Glomerular visceral epithelial cell (primary cell): ENCODE data around the gene DNM3.

Experiments
- DNase-seq: peaks from one replicate; pipeline ENCODE4 v3.0.0-alpha.2; 2016; ENCODE audit errors: extremely low spot score

The DNM3 gene

DNA sequence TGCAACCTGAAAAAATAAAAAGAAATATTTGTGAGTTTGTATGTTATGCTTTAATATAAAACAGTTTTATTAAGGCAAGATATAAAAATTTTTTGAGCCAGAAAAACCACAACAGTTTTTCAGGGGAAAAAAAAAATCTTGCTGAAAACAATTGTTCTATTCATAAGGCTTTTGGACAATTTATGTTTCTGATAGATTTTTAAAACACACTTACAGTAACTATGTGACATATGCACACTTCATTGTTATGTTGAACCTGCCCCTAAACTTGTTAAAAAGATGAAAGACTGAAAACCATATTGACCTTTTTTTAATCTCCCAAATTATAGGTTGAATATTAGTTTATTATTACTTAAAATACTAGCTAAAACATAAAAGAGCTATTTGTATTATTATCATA is 299.3 kb downstream of the DNM3 start:
- no peak for DNase-seq

DNA sequence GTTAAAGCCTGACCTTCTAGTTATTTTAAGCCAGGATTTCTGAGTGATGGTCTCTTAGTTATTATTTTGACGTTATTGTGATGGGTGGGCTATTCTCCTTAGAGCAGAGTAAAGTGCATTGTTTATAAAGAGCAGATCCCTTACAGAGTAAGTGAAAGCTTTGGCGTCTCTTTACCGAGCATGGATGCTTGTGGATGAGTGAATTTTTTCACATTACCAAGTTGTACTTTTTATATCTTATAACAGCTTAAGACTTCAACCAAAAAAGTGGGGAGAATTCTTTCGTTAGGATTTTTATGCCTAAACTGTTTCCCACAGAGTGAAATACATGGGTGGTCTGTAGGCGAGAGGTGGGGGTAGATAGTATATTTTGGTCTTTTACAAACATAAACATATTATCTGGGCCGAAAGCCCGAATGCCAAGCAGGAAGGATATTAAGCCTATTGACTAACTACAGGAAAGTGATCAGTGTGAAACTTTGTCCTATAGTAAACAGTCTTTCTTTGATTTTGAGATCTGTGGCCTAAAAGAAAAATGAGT is 300.1 kb downstream of the DNM3 start:
- DNase-seq: no peak

DNA sequence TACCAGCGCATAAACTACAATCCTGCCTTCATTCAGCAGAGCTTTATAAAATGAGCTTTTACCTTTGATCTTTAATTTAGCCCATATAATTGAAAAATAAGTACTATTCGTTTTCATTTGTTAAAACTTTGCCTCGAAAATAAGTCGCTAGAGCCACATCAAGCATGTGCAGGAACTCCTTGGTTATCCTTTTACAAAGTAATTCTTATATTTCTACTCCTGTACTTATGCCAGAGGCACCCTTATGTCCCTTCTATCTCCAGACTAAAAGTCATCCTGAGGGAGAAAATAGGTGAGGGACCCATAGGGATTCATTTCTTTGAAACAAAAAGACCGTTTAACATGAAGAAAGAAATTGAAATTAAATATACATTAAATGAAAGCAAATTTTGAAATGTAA is 301.0 kb downstream of the DNM3 start:
- no peak for DNase-seq

DNA sequence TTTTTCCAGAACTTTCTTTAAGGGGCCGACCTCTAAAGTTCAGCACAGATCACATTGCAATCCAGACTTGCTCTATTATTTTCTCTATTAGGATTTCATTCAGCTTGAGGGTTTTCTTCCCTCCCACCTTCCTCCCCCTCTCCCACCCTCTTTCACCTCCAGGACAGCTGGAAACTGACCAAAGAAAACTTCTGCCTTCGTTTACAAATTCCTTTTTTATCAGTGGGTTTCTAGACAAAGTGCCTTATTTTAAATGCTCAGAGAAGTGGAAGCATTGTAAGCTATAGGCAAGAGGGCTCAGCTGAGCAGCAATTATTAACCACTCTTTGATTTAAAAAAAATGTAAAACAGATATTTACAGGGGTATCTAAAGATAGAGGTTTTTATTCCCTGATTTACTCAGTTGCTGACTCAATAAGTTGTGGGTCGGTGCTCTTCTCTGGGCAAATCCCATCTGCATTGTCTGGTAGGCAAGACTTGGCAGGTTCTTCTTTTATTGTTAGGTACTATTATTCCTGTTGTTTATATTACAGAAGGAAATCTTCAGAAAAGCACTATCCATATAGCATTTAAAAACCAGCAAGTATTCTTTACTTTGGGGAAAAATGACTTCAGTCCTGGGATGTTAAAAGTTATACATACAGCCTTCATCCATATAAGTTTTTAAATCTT is 302.2 kb downstream of the DNM3 start:
- peak; percentile 70 for DNase-seq

DNA sequence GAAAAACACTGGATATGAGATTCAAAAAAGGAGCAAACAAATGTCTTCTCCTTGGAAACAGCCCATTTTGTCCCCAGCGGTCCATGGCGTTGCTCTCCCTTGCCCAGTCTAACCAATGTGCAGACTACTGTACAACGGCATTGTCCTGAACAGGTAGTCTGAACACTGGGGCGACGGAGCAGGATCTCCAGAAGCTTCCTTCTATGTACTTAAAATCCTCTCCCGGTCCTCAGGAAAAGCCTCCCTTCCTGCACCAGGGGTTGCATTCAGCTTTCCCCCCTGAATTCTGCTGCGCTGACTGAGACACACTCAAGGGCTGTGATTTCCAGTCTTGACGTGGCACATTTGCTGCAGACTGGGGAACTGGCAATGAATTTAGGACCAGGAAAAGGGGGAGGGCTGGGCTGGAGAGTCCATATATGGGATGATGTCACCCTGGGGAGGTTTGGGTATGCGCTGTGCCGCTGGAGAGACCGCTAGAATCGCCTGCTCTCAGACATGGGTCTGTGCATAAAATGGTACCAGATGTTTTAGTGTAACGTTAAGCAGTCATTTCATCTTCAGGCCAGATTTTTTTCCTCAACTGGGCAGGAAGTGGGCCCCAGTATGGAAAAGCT is 303.3 kb downstream of the DNM3 start:
- DNase-seq: no peak

DNA sequence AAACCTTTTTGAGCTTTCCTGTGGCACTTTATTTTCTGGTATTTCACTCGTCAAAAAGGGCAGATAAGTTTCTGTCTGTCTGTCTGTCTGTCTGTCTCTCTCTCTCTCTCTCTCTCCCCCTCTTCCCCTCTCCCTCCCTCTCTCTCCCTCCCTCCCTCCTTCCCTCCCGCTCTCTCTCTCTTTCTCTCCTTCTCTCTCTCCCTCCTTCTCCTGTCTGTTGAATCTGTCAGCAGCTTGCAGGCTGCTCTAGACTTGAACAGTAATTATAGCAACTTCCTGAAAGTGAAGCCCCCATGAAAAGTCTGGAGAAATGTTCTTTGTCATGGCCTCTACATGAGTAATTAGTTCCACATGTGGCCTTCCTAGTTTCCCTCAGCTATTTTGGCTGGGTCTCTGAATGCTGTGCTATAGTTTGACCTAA is 303.9 kb downstream of the DNM3 start:
- no peak for DNase-seq

DNA sequence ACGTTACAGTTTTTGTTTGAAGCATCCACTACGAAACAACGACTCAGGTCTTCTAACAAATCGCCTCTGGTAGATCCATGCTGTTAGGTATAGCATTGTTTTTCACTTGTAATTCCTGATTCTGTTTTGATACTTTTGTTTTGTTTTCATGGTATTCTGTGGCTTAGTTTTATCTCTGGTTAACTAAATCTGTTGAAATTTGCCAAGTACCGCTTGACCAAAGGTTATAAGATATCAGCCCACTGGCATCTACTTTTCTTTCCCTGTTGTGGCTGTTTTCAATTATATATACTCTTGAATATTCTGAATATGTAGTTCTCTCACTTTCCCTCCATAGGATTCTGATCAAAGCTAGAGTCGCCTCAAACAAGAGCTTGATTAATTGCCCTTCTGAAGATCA is 304.4 kb downstream of the DNM3 start:
- DNase-seq: no peak

DNA sequence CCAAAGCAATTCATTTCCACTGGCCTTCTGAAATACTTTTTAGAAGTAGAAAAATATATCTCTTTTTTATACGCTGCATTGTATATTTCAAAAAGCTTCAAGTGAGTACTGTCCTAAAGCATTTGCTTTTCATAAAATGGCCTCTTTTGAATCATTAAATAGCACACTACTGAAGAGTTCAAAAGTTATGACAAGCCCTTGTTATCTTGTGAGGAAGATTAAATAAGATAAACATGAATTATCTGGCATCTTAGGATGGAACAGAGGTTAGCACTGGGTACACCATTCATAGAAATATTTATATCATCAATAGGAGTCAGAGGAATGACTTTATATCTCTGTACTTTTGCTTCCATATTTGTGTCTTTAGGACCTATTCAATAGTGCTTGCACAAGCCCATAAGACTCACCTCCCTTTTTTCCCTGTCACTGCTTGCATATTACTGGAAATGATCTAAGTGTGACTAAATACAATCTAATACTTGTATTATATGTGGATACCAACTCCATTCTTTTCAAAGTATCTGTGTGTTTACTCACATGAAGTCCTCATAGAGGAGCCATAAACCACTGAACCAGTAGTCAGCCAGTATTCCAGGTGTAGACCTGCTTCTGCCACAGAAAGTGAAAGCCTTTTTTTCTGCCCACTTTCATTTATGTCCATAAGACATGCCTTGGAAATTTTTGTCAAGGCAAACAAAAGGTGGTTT is 305.0 kb downstream of the DNM3 start:
- DNase-seq: no peak

DNA sequence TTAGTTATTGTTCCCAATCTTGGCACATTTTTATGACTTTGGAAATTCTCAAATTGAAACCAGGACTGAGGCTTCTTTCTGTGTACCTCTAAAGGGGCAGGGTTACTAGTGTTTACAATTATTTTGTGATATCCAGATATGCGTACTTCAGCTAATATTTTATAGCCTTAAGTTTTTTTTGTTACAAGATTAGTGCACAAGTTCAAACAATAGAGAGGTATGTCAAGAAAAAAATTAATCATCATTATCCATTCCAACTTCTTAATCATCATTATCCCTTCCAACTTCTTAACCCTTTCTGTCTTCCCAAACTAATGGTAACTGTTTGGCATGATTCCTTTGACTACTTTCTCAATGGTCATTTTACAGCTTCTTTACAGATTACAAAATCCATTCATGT is 306.2 kb downstream of the DNM3 start:
- DNase-seq: no peak

DNA sequence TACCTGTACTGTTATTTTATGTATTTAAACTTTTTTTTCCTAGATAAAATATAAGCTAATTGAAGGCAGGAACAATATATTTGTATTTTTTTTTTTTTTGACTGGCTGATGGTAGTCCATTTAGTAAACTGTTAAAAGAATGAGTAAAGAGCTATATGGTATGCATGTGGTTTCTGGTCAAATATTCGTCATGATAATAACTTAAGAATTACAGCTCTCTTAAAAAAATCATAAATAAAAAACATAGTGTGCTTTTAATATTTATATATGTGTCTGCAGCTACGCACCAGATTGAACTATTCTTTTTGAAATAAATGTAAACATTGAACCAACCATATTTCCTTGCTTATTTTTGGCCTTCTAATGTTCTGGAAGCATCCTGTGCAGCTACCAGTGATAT is 306.9 kb downstream of the DNM3 start:
- no peak for DNase-seq

DNA sequence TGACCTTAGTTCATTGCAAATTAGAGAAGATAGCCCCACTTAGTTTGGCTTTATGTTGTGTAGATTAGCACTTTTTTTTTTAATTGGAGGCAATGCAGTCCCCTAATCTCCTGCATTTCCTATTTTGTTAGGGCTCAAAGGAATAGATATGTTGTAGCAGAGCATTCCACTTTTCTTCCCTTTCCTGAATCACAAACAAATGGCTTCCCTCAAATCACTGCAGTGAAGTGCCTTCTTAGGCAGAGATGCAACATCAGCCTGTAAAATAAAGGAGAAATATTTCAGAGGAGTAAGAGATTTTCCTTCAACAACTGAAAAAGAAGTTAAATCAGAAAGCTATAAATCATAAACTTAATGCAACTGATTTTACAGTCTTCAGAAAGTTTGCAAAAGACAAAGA is 307.4 kb downstream of the DNM3 start:
- no peak for DNase-seq

DNA sequence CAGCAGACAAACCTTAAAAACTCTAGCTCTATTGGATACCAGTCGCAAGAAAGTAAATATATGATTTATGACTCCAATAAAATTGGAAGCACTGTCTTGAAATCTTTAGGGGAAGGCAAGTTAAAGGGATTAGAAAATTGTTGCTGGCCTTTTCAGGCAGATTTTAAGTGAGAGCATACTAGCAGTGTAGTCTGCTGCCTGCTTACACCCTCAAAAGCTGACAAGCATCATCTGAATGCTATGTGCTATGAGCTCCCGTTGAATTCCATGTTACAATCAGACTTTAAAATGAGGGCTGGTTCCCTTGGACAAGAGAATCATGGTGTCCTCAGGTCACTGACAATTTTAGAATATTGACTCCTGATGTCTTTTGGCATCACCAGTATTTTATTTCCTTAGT is 308.0 kb downstream of the DNM3 start:
- DNase-seq: no peak

DNA sequence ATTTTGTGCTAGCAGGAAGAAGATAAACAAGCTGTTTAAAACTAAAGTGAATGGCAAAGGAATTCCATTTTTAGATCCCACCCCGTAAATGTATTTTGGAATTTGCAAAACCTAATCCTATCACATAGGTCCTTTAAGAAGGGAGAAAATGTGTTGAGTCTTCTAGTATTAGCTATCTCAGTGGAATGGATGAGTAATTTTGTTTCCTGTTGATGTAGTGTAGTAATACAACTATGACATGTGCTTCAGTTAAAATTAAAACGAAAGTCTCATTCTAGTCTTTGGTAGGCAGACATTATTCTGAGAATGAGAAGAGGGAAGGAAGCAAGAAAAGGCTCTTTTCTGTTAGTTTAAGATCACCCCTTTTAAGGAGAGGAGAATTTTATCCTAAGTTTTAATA is 313.3 kb downstream of the DNM3 start:
- peak; percentile 31 for DNase-seq

DNA sequence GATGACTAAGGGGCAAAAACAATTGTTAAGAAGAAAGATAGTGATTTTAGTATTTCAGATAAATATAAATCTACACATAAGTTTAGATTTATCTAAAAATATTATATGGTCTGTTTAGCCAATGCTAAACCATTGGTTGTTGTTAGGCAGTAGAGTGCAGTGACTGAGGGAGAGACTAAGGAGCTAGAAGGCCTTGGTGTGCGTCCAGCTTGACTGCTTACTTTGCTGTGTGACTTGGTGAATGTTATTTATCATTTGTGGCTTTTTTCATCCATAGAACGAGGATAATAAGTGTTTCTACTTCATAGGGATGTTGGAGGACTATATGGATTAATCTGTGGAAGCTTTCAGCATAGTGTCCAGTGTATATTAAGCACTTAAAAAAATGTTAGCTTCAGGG is 314.5 kb downstream of the DNM3 start:
- no peak for DNase-seq

DNA sequence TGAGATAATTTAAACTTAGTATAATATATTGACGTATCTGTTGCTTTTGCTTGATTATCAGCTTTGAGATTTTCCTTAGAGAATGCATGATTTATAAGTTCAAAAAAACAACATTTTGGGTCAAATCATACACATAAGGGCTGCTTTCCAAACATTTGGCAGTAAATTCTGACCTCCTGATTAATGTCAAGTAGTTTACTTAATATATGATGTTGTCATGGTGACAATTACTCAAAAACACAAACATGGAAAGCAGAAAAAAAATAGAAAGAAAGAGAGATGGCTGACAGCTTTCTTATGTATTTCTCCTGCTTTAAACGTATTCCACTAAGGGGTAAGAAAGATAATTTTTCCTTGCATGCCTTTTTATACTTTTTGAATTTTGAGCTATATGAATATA is 320.9 kb downstream of the DNM3 start:
- DNase-seq: no peak

DNA sequence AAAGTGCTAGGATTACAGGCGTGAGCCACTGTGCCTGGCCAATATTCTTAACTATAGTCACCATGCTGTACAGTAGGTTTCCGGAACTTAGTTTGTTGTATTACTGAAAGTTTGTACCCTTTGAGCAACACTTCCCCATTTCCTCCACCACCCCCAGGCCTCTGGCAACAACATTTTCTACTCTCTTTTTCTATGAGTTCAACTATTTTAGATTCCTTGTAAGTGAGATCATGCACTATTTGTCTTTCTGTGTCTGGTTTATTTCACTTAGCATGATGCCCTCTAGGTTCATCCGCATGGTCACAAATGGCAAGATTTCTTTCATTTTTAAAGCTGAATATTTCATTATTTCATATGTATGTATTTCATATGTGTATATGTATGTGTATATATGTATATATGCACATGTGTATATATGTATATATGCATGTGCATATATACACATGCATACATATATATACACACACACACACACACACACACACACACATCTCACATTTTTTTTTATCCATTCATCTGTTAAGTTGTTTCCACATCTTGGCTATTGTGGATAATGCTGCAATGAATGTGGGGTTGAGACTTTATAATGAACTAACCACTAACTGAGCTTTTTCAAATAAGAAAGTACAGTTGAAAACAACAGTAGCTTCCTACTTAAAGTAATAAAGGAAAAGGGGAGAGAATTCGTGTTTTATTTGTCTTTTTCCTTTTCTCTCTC is 322.4 kb downstream of the DNM3 start:
- peak; percentile 37 for DNase-seq

DNA sequence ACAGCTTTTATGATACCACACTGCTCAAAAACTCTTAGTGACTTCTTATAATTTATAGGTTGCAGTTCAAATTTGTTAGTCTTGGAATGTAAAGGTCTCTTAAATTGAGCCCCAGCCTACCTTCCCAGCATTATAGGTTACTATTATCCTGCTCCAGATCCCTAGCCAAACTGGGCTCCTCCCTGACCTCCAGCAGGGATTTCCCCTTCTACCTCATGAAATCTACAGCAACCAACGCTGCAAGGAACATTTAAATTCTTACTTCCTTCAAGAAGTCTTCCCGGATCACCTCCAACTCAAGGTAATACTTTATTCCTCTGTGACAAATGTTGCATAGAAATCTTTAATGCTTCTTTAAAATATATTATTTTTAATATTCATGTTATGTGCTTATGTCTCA is 324.1 kb downstream of the DNM3 start:
- no peak for DNase-seq

DNA sequence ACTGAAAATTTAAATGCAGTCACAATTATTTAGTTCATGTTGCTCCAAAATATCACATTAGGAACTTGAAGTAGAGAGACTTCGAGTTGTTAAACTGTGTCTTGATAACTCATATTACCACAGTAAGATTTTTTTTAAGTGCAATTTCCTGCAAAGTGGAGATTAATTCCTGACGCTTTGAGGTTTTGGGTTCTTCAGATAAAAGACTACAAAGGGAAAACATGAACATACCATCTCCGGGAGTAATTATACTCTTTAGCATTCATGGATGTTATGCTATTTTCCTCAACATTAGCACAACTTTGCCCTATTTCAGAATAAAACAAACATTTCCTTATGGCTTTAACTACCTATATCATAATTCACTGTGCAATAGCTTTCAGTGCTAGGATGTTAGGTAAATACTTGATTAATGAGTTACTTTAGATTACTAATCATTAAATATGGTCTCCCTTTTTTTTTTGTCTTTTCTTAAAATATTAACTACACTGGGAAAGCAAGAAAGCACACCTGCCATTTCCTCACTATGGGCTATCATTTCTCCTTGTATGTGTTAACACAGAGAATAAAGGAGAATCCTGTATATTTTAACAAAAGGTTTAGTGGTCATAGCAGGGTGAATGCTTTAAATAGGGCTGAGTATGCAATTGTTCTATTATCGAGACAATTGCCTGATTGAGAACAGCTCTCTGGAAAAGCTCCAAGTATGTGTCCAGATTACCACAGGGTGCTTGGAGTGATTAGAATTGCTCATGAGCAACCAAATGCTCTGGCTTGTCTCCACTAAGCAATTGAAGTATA is 326.7 kb downstream of the DNM3 start:
- DNase-seq: peak; percentile 51

DNA sequence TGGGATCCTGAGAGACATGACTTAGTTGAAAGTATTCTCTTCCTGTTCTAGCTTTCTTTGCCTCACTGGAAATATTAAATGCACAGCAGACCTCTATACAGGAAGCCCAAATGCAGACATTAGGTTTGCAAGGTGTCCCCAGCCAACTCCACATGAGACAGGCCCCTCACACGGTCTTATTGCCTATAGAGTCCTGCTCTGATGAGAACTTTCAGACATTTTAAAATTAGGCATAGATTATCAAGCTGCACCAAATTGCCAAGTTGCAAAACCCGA is 327.2 kb downstream of the DNM3 start:
- no peak for DNase-seq

DNA sequence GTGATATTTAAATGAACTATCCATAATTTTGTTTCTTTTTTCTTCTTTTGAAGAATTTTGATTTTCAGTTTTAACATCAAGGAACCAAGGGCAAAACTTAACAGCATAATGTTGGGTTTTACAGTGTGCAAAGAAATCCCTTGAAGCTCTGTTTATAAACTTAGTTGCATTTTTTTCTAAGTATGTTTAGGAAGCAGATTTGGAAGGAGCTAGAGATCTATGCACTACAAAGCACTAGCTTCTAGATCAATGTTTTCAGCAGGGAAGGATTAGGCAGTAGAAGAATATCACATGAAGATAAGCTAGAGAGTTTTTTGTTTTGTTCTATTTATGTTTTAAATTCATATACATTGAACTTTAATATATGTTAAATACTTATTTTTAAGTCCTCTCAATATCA is 328.5 kb downstream of the DNM3 start:
- no peak for DNase-seq

DNA sequence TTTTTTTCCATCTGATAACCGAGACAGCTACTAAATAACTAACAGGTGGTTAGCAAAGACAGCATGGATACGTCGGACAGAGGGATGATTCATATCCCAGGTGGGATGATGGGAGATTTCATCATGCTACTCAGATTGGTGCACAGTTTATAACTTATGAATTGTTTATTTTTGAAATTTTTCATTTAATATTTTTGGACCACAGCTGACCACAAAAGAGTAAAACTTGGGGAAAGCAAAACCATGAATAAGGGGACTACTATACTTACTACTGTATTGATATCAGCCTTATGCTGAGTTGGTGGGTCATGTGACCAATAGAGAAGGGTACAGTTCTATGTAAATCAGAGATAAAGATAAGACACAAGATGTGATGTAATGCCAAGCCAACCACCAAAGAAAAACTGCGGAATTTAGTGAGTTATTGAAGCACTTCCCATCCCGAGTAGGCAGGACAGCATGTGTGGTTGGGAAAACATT is 331.1 kb downstream of the DNM3 start:
- no peak for DNase-seq

DNA sequence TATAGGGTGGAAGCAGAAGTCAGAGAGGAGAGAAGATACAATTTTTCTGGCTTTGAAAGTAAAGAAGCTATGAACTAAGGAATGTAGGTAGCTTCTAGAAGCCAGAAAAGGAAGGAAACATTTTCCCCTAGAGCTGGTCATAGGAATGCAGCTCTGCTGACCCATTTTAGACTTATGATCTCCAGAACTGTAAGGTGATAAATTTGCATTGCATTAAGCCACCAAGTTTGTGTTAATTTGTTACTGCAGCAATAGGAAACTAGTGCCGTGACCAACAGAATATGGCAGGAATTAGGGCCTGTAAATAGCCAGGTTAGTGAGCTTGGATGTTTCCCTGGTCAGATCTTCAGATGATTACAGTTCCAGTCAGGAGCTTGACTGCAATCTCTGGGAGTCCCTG is 334.9 kb downstream of the DNM3 start:
- no peak for DNase-seq
